CD4-positive, alpha-beta T cell (primary cell): ENCODE results near the gene TNRC18. TPM values are rescaled to one million over a fixed set of nuclear protein-coding genes. Genes with fewer than 3 reads are reported as not detected.

Experiments
- ATAC-seq: fragments of 200-7000 bp; cut with Tn5 transposase; one replicate; pipeline ENCODE4 v1.10.0; 2022; ENCODE audit warnings: mild to moderate bottlenecking; ENCODE audit not compliant: poor library complexity
- CTCF ChIA-PET: fragments of 350-600 bp; sonication (Branson Sonifier 250); formaldehyde crosslinking; loops from one replicate; lab custom pipeline; 2021; ENCODE audit warnings: antibody characterized with exemption, inconsistent platforms; lab: Charles Lee
- POLR2A ChIA-PET: fragments of 350-600 bp; sonication (Branson Sonifier 250); formaldehyde crosslinking; loops from one replicate; lab custom pipeline; 2021; ENCODE audit warnings: antibody characterized with exemption, inconsistent platforms; lab: Charles Lee
- DNase-seq, 14 experiments: peaks; one replicate each; pipeline ENCODE4 v3.0.0-alpha.2; 2013 to 2020; ENCODE audit warnings: mixed read lengths in 2 of 14
- H3K27ac ChIP-seq, 2 donors: one replicate each; pipeline versions ENCODE4 v1.5.1 to v1.7.0; 2013; ENCODE audit warnings: low read length in 2 of 2, low read depth in 1 of 2, mild to moderate bottlenecking in 1 of 2
- H3K27me3 ChIP-seq, 2 experiments: 1 replicate in 1 of 2; 2 replicates in 1 of 2; pipeline versions ENCODE4 v1.6.1 to v1.7.0; 2013; ENCODE audit warnings: low read length in 2 of 2, control low read depth in 1 of 2, mild to moderate bottlenecking in 1 of 2, moderate library complexity in 1 of 2; ENCODE audit not compliant: insufficient read depth in 2 of 2, control insufficient read depth in 1 of 2
- H3K36me3 ChIP-seq: one replicate; pipeline ENCODE4 v1.6.1; 2013; ENCODE audit warnings: low read length, control low read depth; ENCODE audit not compliant: insufficient read depth
- H3K4me1 ChIP-seq: one replicate; pipeline ENCODE4 v1.6.1; 2013; ENCODE audit warnings: low read length, control low read depth; ENCODE audit not compliant: insufficient read depth
- H3K4me3 ChIP-seq: one replicate; pipeline ENCODE4 v1.5.1; 2013; ENCODE audit warnings: mild to moderate bottlenecking, low read length, moderate library complexity
- H3K9me3 ChIP-seq, 2 experiments: 1 replicate in 1 of 2; 2 replicates in 1 of 2; pipeline versions ENCODE4 v1.6.1 to v1.7.0; 2013; ENCODE audit warnings: low read length in 2 of 2, mild to moderate bottlenecking in 2 of 2, control low read depth in 1 of 2, moderate library complexity in 1 of 2; ENCODE audit not compliant: control insufficient read depth in 1 of 2, insufficient read depth in 1 of 2
- H3K27ac Mint-ChIP-seq: one replicate; pipeline ENCODE4 v1.8.0; 2020; ENCODE audit warnings: mixed read lengths
- H3K27me3 Mint-ChIP-seq: one replicate; pipeline ENCODE4 v1.8.0; 2021; ENCODE audit warnings: mixed read lengths
- H3K36me3 Mint-ChIP-seq: one replicate; pipeline ENCODE4 v1.8.0; 2021; ENCODE audit warnings: low read depth, mixed read lengths
- H3K4me1 Mint-ChIP-seq: one replicate; pipeline ENCODE4 v1.8.0; 2021; ENCODE audit warnings: low read depth, mixed read lengths
- H3K4me3 Mint-ChIP-seq: one replicate; pipeline ENCODE4 v1.8.0; 2020; ENCODE audit warnings: mild to moderate bottlenecking, mixed read lengths
- H3K9me3 Mint-ChIP-seq: one replicate; pipeline ENCODE4 v1.8.0; 2020; ENCODE audit warnings: mixed read lengths
- intact Hi-C, 2 experiments: fragments of 100-400 bp; cut with DNase I in 1 of 2; cut with micrococcal nuclease in 1 of 2; formaldehyde crosslinking; loops; one replicate each; pipeline versions ENCODE4 v1.15.1 to v1.9.0; 2023 to 2025; cut with DNase I, micrococcal nuclease
- total RNA-seq, 174 experiments: library from RNA in 2 of 174; stranded (reverse) in 2 of 174; gene quantifications; one replicate each; pipeline ENCODE4 v1.2.3 and lab custom pipeline; 2021 to 2026
- TF ChIP-seq, protein P1 (sequence below): fragments of 200-600 bp; IDR thresholded peaks from one replicate; pipeline ENCODE4 v1.8.0; 2022; ENCODE audit warnings: antibody characterized with exemption, mild to moderate bottlenecking

TNRC18 gene
- total RNA-seq, 2 experiments from 2014 or later = 69.9 TPM

- Mint-ChIP-seq H3K9me3 (peaks cover 4% of the 10 kb centered on the region), H3K27me3 (no peaks in the 10 kb centered on the region), H3K4me3 (no peak overlapping the region), H3K4me1 (no peaks in the 10 kb centered on the region), H3K27ac (no peak overlapping the region), H3K36me3 (peaks cover 71% of the 10 kb centered on the region)
- TF ChIP-seq, protein P1, sequence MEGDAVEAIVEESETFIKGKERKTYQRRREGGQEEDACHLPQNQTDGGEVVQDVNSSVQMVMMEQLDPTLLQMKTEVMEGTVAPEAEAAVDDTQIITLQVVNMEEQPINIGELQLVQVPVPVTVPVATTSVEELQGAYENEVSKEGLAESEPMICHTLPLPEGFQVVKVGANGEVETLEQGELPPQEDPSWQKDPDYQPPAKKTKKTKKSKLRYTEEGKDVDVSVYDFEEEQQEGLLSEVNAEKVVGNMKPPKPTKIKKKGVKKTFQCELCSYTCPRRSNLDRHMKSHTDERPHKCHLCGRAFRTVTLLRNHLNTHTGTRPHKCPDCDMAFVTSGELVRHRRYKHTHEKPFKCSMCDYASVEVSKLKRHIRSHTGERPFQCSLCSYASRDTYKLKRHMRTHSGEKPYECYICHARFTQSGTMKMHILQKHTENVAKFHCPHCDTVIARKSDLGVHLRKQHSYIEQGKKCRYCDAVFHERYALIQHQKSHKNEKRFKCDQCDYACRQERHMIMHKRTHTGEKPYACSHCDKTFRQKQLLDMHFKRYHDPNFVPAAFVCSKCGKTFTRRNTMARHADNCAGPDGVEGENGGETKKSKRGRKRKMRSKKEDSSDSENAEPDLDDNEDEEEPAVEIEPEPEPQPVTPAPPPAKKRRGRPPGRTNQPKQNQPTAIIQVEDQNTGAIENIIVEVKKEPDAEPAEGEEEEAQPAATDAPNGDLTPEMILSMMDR = no peak
- Histone ChIP-seq H3K9me3 (peaks cover 19 to 38% of the 10 kb centered on the region in 2 experiments), H3K4me1 (no peaks in the 10 kb centered on the region), H3K36me3 (peaks cover 57% of the 10 kb centered on the region), H3K27ac (no peak overlapping the region), H3K27me3 (no peaks in the 10 kb centered on the region), H3K4me3 (no peak overlapping the region)
- ATAC-seq (no peak), DNase-seq (no peak)
- intact Hi-C loops = no loop called here
- CTCF ChIA-PET = no interaction called here
- POLR2A ChIA-PET = no interaction called here
Observed at GRCh38 chr7:5345671-5346070, 78.0 kb downstream of the TNRC18 start.

DNA sequence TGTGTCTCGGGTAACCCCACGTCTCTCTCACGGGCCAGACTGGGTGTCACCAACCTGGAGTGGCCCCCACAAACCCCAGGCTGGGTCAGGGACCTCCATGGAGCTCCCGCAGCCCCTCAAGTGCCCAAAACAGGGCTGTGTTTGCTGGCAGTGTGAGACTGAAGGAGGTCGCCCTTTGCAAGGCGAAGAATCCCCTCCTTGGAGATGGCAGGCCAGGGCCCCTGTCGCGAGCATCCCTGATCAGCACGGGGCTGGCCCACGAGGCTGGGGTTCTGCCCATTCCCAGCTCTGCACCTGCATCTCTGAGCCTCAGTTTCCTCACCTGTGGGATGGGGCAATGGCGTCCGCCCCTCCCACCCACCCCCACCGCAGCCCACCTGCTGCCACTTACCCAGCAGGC lies 78.5 kb downstream of the TNRC18 start:
- Histone ChIP-seq H3K4me3 (no peak overlapping the region), H3K27ac (no peak overlapping the region), H3K9me3 (peaks cover 19 to 38% of the 10 kb centered on the region in 2 experiments), H3K4me1 (no peaks in the 10 kb centered on the region), H3K36me3 (peaks cover 54% of the 10 kb centered on the region), H3K27me3 (no peaks in the 10 kb centered on the region)
- TF ChIP-seq, protein P1 = no peak
- Mint-ChIP-seq H3K27ac (no peak overlapping the region), H3K4me1 (no peaks in the 10 kb centered on the region), H3K27me3 (no peaks in the 10 kb centered on the region), H3K9me3 (peaks cover 4% of the 10 kb centered on the region), H3K36me3 (peaks cover 74% of the 10 kb centered on the region), H3K4me3 (no peak overlapping the region)
- ChIA-PET CTCF (no interaction called here), POLR2A (no interaction called here)
- intact Hi-C loops = no loop called here
- DNase-seq (no peak), ATAC-seq (no peak)

DNA sequence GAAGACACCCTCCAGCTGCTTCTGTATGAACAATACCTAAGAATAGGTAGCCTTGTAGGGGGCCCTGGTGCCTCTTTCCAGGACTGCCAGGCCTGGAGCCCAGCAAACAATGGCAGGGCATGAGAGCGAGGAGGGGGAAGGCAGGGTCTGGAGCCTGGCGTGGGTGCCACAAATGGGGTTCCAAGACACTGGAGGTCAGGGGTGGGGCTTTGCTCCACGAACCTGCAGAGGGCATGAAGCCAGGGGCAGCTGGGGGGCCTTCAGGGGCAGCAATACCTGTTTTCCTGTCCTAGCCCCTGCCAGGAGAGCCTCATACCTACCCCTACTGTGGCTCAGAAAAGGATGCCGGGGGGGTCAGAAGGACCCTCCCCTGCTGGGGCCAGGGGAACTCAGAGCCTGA lies 79.3 kb downstream of the TNRC18 start:
- no peaks in the 10 kb centered on the region for H3K27me3 Mint-ChIP-seq
- ChIA-PET CTCF (no interaction called here), POLR2A (no interaction called here)
- no peak overlapping the region for H3K27ac ChIP-seq
- peaks cover 4% of the 10 kb centered on the region for H3K9me3 Mint-ChIP-seq
- H3K9me3 ChIP-seq = peaks cover 19 to 38% of the 10 kb centered on the region in 2 experiments
- H3K4me1 Mint-ChIP-seq = no peaks in the 10 kb centered on the region
- H3K4me3 ChIP-seq = no peak overlapping the region
- ATAC-seq = no peak
- TF ChIP-seq, protein P1 = no peak
- no peak overlapping the region for H3K27ac Mint-ChIP-seq
- intact Hi-C loops = no loop called here
- no peak overlapping the region for H3K4me3 Mint-ChIP-seq
- peaks cover 57% of the 10 kb centered on the region for H3K36me3 ChIP-seq
- H3K4me1 ChIP-seq = no peaks in the 10 kb centered on the region
- peaks cover 79% of the 10 kb centered on the region for H3K36me3 Mint-ChIP-seq
- DNase-seq = no peak
- H3K27me3 ChIP-seq = no peaks in the 10 kb centered on the region
